ENCODE measurements around the gene ROBO1. TPM values are rescaled to one million over a fixed set of nuclear protein-coding genes. Genes with fewer than 3 reads are reported as not detected.

Gene ROBO1
- total RNA-seq, 2 experiments from 2014 or later = 0.12 to 0.20 TPM

GRCh38 chr3:78992400-78992799 is 775.4 kb downstream of the ROBO1 start:
- Mint-ChIP-seq H3K27ac (no peak overlapping the region), H3K36me3 (ENCODE audit: low read depth) (no peaks in the 10 kb centered on the region), H3K4me3 (no peak overlapping the region), H3K4me1 (ENCODE audit: low read depth) (no peaks in the 10 kb centered on the region), H3K9me3 (peaks cover 14% of the 10 kb centered on the region), H3K27me3 (ENCODE audit: low read depth) (no peaks in the 10 kb centered on the region)
- CTCF ChIA-PET = no interaction called here
- no peak for DNase-seq
- intact Hi-C loops (cut with micrococcal nuclease) = no loop called here

- intact Hi-C loops (cut with micrococcal nuclease) = no loop called here
- DNase-seq = no peak
- Mint-ChIP-seq H3K4me3 (no peak overlapping the region), H3K27me3 (ENCODE audit: low read depth) (no peaks in the 10 kb centered on the region), H3K27ac (no peak overlapping the region), H3K36me3 (ENCODE audit: low read depth) (no peaks in the 10 kb centered on the region), H3K9me3 (peaks cover 14% of the 10 kb centered on the region), H3K4me1 (ENCODE audit: low read depth) (no peaks in the 10 kb centered on the region)
- CTCF ChIA-PET = no interaction called here
Measured at GRCh38 chr3:78991656-78992055, 776.1 kb downstream of the ROBO1 start.

GRCh38 chr3:78990156-78990555 is 777.6 kb downstream of the ROBO1 start:
- Mint-ChIP-seq H3K4me1 (ENCODE audit: low read depth) (no peaks in the 10 kb centered on the region), H3K27ac (no peak overlapping the region)

GRCh38 chr3:78988324-78988723 is 779.5 kb downstream of the ROBO1 start:
- H3K36me3 Mint-ChIP-seq (ENCODE audit: low read depth) = no peaks in the 10 kb centered on the region
- CTCF ChIA-PET = interaction anchor here (0.7 kb wide), 1 partner anchor 271 kb away, joined by 3 read pairs; no protein-coding TSS in a partner anchor
- no peak overlapping the region for H3K27ac Mint-ChIP-seq
- no peak overlapping the region for H3K4me3 Mint-ChIP-seq
- no peaks in the 10 kb centered on the region for H3K4me1 Mint-ChIP-seq (ENCODE audit: low read depth)
- DNase-seq = no peak
- no peaks in the 10 kb centered on the region for H3K27me3 Mint-ChIP-seq (ENCODE audit: low read depth)
- intact Hi-C loops (cut with micrococcal nuclease) = no loop called here
- H3K9me3 Mint-ChIP-seq = peaks cover 7% of the 10 kb centered on the region

More at GRCh38 chr3:78990156-78990555, 777.6 kb downstream of the ROBO1 start:
- no peaks in the 10 kb centered on the region for H3K36me3 Mint-ChIP-seq (ENCODE audit: low read depth)
- CTCF ChIA-PET = no interaction called here
- no peaks in the 10 kb centered on the region for H3K27me3 Mint-ChIP-seq (ENCODE audit: low read depth)
- no peak for DNase-seq
- no peak overlapping the region for H3K4me3 Mint-ChIP-seq
- intact Hi-C loops (cut with micrococcal nuclease) = no loop called here
- peaks cover 8% of the 10 kb centered on the region for H3K9me3 Mint-ChIP-seq

- CTCF ChIA-PET = no interaction called here
- intact Hi-C loops (cut with micrococcal nuclease) = no loop called here
Measured at GRCh38 chr3:78986416-78987101, 781.2 kb downstream of the ROBO1 start.

GRCh38 chr3:78985981-78986380 is 781.8 kb downstream of the ROBO1 start:
- intact Hi-C loops (cut with micrococcal nuclease) = no loop called here
- Mint-ChIP-seq H3K9me3 (no peaks in the 10 kb centered on the region), H3K27ac (no peak overlapping the region), H3K4me1 (ENCODE audit: low read depth) (no peaks in the 10 kb centered on the region), H3K27me3 (ENCODE audit: low read depth) (no peaks in the 10 kb centered on the region), H3K36me3 (ENCODE audit: low read depth) (no peaks in the 10 kb centered on the region), H3K4me3 (no peak overlapping the region)
- DNase-seq = no peak
- CTCF ChIA-PET = no interaction called here

More at GRCh38 chr3:78986416-78987101, 781.2 kb downstream of the ROBO1 start:
- peaks cover 4% of the 10 kb centered on the region for H3K9me3 Mint-ChIP-seq
- DNase-seq = no peak
- H3K4me3 Mint-ChIP-seq = no peak overlapping the region
- no peaks in the 10 kb centered on the region for H3K27me3 Mint-ChIP-seq (ENCODE audit: low read depth)
- no peaks in the 10 kb centered on the region for H3K4me1 Mint-ChIP-seq (ENCODE audit: low read depth)
- H3K36me3 Mint-ChIP-seq (ENCODE audit: low read depth) = no peaks in the 10 kb centered on the region
- no peak overlapping the region for H3K27ac Mint-ChIP-seq

- H3K36me3 Mint-ChIP-seq (ENCODE audit: low read depth) = no peaks in the 10 kb centered on the region
- intact Hi-C loops (cut with micrococcal nuclease) = no loop called here
- CTCF ChIA-PET = interaction anchor here (0.5 kb wide), 1 partner anchor 526 kb away, joined by 4 read pairs; no protein-coding TSS in a partner anchor
Measured at GRCh38 chr3:78979028-78979427, 788.8 kb downstream of the ROBO1 start.

GRCh38 chr3:78978037-78978436 is 789.8 kb downstream of the ROBO1 start:
- intact Hi-C loops (cut with micrococcal nuclease) = no loop called here
- CTCF ChIA-PET = no interaction called here
- Mint-ChIP-seq H3K4me3 (no peak overlapping the region), H3K9me3 (peaks cover 1% of the 10 kb centered on the region), H3K4me1 (ENCODE audit: low read depth) (no peaks in the 10 kb centered on the region), H3K36me3 (ENCODE audit: low read depth) (no peaks in the 10 kb centered on the region), H3K27me3 (ENCODE audit: low read depth) (no peaks in the 10 kb centered on the region), H3K27ac (no peak overlapping the region)
- DNase-seq = no peak

More at GRCh38 chr3:78979028-78979427, 788.8 kb downstream of the ROBO1 start:
- Mint-ChIP-seq H3K4me3 (no peak overlapping the region), H3K4me1 (ENCODE audit: low read depth) (no peaks in the 10 kb centered on the region), H3K9me3 (no peaks in the 10 kb centered on the region), H3K27ac (no peak overlapping the region), H3K27me3 (ENCODE audit: low read depth) (no peaks in the 10 kb centered on the region)
- no peak for DNase-seq

GRCh38 chr3:78977073-78977472 is 790.7 kb downstream of the ROBO1 start:
- Mint-ChIP-seq H3K9me3 (peaks cover 3% of the 10 kb centered on the region), H3K36me3 (ENCODE audit: low read depth) (no peaks in the 10 kb centered on the region), H3K27ac (no peak overlapping the region), H3K27me3 (ENCODE audit: low read depth) (no peaks in the 10 kb centered on the region), H3K4me1 (ENCODE audit: low read depth) (no peaks in the 10 kb centered on the region), H3K4me3 (no peak overlapping the region)
- no peak for DNase-seq
- CTCF ChIA-PET = no interaction called here
- intact Hi-C loops (cut with micrococcal nuclease) = no loop called here

GRCh38 chr3:78976200-78976599 is 791.6 kb downstream of the ROBO1 start:
- no peak overlapping the region for H3K27ac Mint-ChIP-seq
- intact Hi-C loops (cut with micrococcal nuclease) = no loop called here
- H3K4me3 Mint-ChIP-seq = no peak overlapping the region
- H3K36me3 Mint-ChIP-seq (ENCODE audit: low read depth) = no peaks in the 10 kb centered on the region
- CTCF ChIA-PET = no interaction called here
- no peaks in the 10 kb centered on the region for H3K4me1 Mint-ChIP-seq (ENCODE audit: low read depth)
- DNase-seq = no peak
- H3K9me3 Mint-ChIP-seq = peaks cover 3% of the 10 kb centered on the region
- no peaks in the 10 kb centered on the region for H3K27me3 Mint-ChIP-seq (ENCODE audit: low read depth)

GRCh38 chr3:78974181-78974790 is 793.5 kb downstream of the ROBO1 start:
- Mint-ChIP-seq H3K27me3 (ENCODE audit: low read depth) (no peaks in the 10 kb centered on the region), H3K36me3 (ENCODE audit: low read depth) (no peaks in the 10 kb centered on the region), H3K9me3 (peaks cover 3% of the 10 kb centered on the region), H3K27ac (no peak overlapping the region), H3K4me3 (no peak overlapping the region), H3K4me1 (ENCODE audit: low read depth) (no peaks in the 10 kb centered on the region)
- DNase-seq = no peak
- intact Hi-C loops (cut with micrococcal nuclease) = no loop called here
- CTCF ChIA-PET = no interaction called here

- H3K9me3 Mint-ChIP-seq = peaks cover 3% of the 10 kb centered on the region
- CTCF ChIA-PET = no interaction called here
- intact Hi-C loops (cut with micrococcal nuclease) = no loop called here
- no peak overlapping the region for H3K4me3 Mint-ChIP-seq
- H3K27me3 Mint-ChIP-seq (ENCODE audit: low read depth) = no peaks in the 10 kb centered on the region
- no peaks in the 10 kb centered on the region for H3K4me1 Mint-ChIP-seq (ENCODE audit: low read depth)
- no peak for DNase-seq
- no peaks in the 10 kb centered on the region for H3K36me3 Mint-ChIP-seq (ENCODE audit: low read depth)
- no peak overlapping the region for H3K27ac Mint-ChIP-seq
Measured at GRCh38 chr3:78972617-78973301, 795.0 kb downstream of the ROBO1 start.

GRCh38 chr3:78970656-78971055 is 797.1 kb downstream of the ROBO1 start:
- Mint-ChIP-seq H3K36me3 (ENCODE audit: low read depth) (no peaks in the 10 kb centered on the region), H3K9me3 (peaks cover 3% of the 10 kb centered on the region), H3K27me3 (ENCODE audit: low read depth) (no peaks in the 10 kb centered on the region), H3K27ac (no peak overlapping the region), H3K4me1 (ENCODE audit: low read depth) (no peaks in the 10 kb centered on the region), H3K4me3 (no peak overlapping the region)
- DNase-seq = no peak
- CTCF ChIA-PET = no interaction called here
- intact Hi-C loops (cut with micrococcal nuclease) = no loop called here

All from activated naive CD4-positive, alpha-beta T cell treated with anti-CD3 and anti-CD28 coated beads for 36 hours (primary cell).